ENCODE measurements around the gene GPR176. TPM values are rescaled to one million over a fixed set of nuclear protein-coding genes. Genes with fewer than 3 reads are reported as not detected.

GPR176 gene
- polyA plus RNA-seq, 1 donor from 2014 or later, result 8.3 TPM

DNA sequence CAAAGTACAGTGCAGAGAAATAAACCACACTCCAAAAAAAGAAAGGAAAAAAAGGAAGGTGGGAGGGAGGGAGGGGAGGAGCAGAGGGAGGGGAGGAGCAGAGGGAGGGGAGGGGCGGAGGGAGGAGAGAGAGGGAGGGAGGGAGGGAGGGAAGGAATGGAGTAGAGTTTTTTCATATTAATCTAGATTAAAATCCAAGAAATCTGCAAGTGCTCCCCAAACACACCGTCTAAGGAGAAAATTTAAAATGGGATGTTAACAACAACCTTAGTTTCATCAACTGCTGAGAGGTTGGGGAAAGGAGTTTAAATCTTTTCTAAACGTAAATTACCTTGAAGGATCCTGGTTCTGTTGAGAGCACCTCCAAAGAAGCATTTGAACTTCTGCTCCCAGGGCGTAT, 144.0 kb downstream of the GPR176 start:
- no peak overlapping the region for H3K27ac ChIP-seq (ENCODE audit: low read length)
- TF ChIP-seq, protein P1, sequence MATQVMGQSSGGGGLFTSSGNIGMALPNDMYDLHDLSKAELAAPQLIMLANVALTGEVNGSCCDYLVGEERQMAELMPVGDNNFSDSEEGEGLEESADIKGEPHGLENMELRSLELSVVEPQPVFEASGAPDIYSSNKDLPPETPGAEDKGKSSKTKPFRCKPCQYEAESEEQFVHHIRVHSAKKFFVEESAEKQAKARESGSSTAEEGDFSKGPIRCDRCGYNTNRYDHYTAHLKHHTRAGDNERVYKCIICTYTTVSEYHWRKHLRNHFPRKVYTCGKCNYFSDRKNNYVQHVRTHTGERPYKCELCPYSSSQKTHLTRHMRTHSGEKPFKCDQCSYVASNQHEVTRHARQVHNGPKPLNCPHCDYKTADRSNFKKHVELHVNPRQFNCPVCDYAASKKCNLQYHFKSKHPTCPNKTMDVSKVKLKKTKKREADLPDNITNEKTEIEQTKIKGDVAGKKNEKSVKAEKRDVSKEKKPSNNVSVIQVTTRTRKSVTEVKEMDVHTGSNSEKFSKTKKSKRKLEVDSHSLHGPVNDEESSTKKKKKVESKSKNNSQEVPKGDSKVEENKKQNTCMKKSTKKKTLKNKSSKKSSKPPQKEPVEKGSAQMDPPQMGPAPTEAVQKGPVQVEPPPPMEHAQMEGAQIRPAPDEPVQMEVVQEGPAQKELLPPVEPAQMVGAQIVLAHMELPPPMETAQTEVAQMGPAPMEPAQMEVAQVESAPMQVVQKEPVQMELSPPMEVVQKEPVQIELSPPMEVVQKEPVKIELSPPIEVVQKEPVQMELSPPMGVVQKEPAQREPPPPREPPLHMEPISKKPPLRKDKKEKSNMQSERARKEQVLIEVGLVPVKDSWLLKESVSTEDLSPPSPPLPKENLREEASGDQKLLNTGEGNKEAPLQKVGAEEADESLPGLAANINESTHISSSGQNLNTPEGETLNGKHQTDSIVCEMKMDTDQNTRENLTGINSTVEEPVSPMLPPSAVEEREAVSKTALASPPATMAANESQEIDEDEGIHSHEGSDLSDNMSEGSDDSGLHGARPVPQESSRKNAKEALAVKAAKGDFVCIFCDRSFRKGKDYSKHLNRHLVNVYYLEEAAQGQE (IDR thresholded peaks at IDR 0.05; ENCODE audit: borderline replicate concordance), result no peak
- TF ChIP-seq MXI1 (conservative IDR thresholded peaks at IDR 0.05; ENCODE audit: poor library complexity, severe bottlenecking) (no peak), POLR2AphosphoS5 (IDR thresholded peaks at IDR 0.05) (no peak), TAF1 (IDR thresholded peaks at IDR 0.05; ENCODE audit: low read depth) (no peak), SMC3 (conservative IDR thresholded peaks at IDR 0.05; ENCODE audit: poor library complexity) (no peak), RAD21 (conservative IDR thresholded peaks at IDR 0.05) (no peak), EP300 (conservative IDR thresholded peaks at IDR 0.05; ENCODE audit: poor library complexity, severe bottlenecking) (no peak)
- TF ChIP-seq, protein P2, sequence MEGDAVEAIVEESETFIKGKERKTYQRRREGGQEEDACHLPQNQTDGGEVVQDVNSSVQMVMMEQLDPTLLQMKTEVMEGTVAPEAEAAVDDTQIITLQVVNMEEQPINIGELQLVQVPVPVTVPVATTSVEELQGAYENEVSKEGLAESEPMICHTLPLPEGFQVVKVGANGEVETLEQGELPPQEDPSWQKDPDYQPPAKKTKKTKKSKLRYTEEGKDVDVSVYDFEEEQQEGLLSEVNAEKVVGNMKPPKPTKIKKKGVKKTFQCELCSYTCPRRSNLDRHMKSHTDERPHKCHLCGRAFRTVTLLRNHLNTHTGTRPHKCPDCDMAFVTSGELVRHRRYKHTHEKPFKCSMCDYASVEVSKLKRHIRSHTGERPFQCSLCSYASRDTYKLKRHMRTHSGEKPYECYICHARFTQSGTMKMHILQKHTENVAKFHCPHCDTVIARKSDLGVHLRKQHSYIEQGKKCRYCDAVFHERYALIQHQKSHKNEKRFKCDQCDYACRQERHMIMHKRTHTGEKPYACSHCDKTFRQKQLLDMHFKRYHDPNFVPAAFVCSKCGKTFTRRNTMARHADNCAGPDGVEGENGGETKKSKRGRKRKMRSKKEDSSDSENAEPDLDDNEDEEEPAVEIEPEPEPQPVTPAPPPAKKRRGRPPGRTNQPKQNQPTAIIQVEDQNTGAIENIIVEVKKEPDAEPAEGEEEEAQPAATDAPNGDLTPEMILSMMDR (IDR thresholded peaks at IDR 0.05; ENCODE audit: poor library complexity, severe bottlenecking), result no peak

DNA sequence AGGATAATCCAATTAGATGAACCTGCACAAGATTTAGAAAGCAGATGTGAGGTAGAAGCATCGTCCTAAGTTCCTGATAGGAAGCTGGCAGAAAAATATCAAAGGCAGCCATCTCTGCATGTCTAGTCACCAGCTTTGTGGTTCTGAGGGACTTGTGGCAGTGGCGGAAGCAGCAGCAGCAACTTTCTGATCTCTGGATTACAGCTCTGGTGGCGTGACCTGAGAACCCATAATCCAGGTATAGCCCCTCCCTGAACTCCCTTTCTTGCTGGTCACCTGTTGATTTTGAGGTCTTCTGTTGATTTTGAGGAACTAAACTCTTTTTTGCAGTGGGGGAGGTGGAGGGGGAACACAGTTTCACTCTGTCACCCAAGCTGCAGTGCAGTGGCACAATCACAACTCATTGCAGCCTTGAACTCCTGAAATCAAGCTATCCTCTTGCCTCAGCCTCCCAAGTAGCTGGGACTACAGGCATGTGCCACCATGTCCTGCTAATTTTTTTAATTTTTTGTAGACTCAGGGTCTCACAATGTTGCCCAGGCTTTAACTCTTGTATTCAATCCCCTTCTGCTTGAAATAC, 145.3 kb downstream of the GPR176 start:
- Histone ChIP-seq H3K36me3 (ENCODE audit: insufficient read depth, low read length) (no peaks in the 10 kb centered on the region), H3K27me3 (ENCODE audit: insufficient read depth, low read depth, low read length) (no peaks in the 10 kb centered on the region), H3K9me3 (ENCODE audit: low read length) (no peaks in the 10 kb centered on the region), H3K79me2 (replicated peaks; ENCODE audit: insufficient read depth, low read length) (no peaks in the 10 kb centered on the region), H3K9ac (ENCODE audit: low read length) (no peak overlapping the region), H4K20me1 (ENCODE audit: insufficient read depth) (no peaks in the 10 kb centered on the region), H3K27ac (ENCODE audit: low read length) (no peak overlapping the region), H3F3A (ENCODE audit: insufficient read depth, low read length, poor library complexity, severe bottlenecking) (no peaks in the 10 kb centered on the region), H3K4me3 (ENCODE audit: low read length) (no peak overlapping the region), H3K9me2 (ENCODE audit: insufficient read depth, low read length) (no peaks in the 10 kb centered on the region), H2AFZ (ENCODE audit: low read depth, low read length) (no peak overlapping the region), H3K4me2 (ENCODE audit: low read length) (no peak overlapping the region)
- TF ChIP-seq, protein P1 (IDR thresholded peaks at IDR 0.05; ENCODE audit: borderline replicate concordance), result no peak
- no peak for TF ChIP-seq EP300 (conservative IDR thresholded peaks at IDR 0.05; ENCODE audit: poor library complexity, severe bottlenecking)
- no peak for TF ChIP-seq SMC3 (conservative IDR thresholded peaks at IDR 0.05; ENCODE audit: poor library complexity)
- no peak for TF ChIP-seq MXI1 (conservative IDR thresholded peaks at IDR 0.05; ENCODE audit: poor library complexity, severe bottlenecking)
- TF ChIP-seq RAD21 (conservative IDR thresholded peaks at IDR 0.05), result no peak
- no peak for TF ChIP-seq EZH2 (IDR thresholded peaks at IDR 0.05; ENCODE audit: borderline replicate concordance, insufficient read depth, low read length, poor library complexity, severe bottlenecking)
- TF ChIP-seq TAF1 (IDR thresholded peaks at IDR 0.05; ENCODE audit: low read depth), result no peak
- TF ChIP-seq POLR2AphosphoS5 (IDR thresholded peaks at IDR 0.05), result no peak
- TF ChIP-seq, protein P2 (IDR thresholded peaks at IDR 0.05; ENCODE audit: poor library complexity, severe bottlenecking), result no peak

More for the DNA sequence above, 144.0 kb downstream of the GPR176 start:
- H3K9me2 ChIP-seq (ENCODE audit: insufficient read depth, low read length), result no peaks in the 10 kb centered on the region
- no peak overlapping the region for H3K9ac ChIP-seq (ENCODE audit: low read length)
- no peak overlapping the region for H3K4me3 ChIP-seq (ENCODE audit: low read length)
- no peaks in the 10 kb centered on the region for H3K9me3 ChIP-seq (ENCODE audit: low read length)
- H4K20me1 ChIP-seq (ENCODE audit: insufficient read depth), result no peaks in the 10 kb centered on the region
- no peaks in the 10 kb centered on the region for H3K36me3 ChIP-seq (ENCODE audit: insufficient read depth, low read length)
- H3K79me2 ChIP-seq (replicated peaks; ENCODE audit: insufficient read depth, low read length), result no peaks in the 10 kb centered on the region
- no peaks in the 10 kb centered on the region for H3K27me3 ChIP-seq (ENCODE audit: insufficient read depth, low read depth, low read length)
- H3F3A ChIP-seq (ENCODE audit: insufficient read depth, low read length, poor library complexity, severe bottlenecking), result no peaks in the 10 kb centered on the region
- no peak overlapping the region for H2AFZ ChIP-seq (ENCODE audit: low read depth, low read length)
- H3K4me2 ChIP-seq (ENCODE audit: low read length), result no peak overlapping the region
